Smooth muscle cell (in vitro differentiated cells): ENCODE data around the gene ADSS2. TPM values are rescaled to one million over a fixed set of nuclear protein-coding genes. Genes with fewer than 3 reads are reported as not detected.

Experiments
- DNase-seq: peaks from one replicate; lab custom pipeline; 2025; ENCODE audit not compliant: unreplicated experiment; lab: John Stamatoyannopoulos, UW
- H2AFZ ChIP-seq: fragments of 200-600 bp; sonication (generic); 2 replicates; pipeline ENCODE4 v1.6.0; 2016; ENCODE audit warnings: antibody characterized with exemption, low read depth, mild to moderate bottlenecking
- H3F3A ChIP-seq: fragments of 200-600 bp; sonication (generic); 2 replicates; pipeline ENCODE4 v1.6.0; 2017; ENCODE audit warnings: antibody characterized with exemption, low read depth
- H3K27ac ChIP-seq: fragments of 200-600 bp; sonication (generic); 2 replicates; pipeline ENCODE4 v1.5.1; 2016; ENCODE audit warnings: low read depth, mild to moderate bottlenecking
- H3K27me3 ChIP-seq: fragments of 200-600 bp; sonication (generic); 2 replicates; pipeline ENCODE4 v1.6.1; 2016; ENCODE audit warnings: low read depth, mild to moderate bottlenecking
- H3K36me3 ChIP-seq: fragments of 200-600 bp; sonication (generic); 2 replicates; pipeline ENCODE4 v1.5.1; 2016; ENCODE audit warnings: low read depth
- H3K4me1 ChIP-seq: fragments of 200-600 bp; sonication (generic); 2 replicates; pipeline ENCODE4 v1.5.1; 2016; ENCODE audit warnings: low read depth
- H3K4me2 ChIP-seq: fragments of 200-600 bp; sonication (generic); 2 replicates; pipeline ENCODE4 v1.6.0; 2016; ENCODE audit warnings: mild to moderate bottlenecking
- H3K4me3 ChIP-seq: fragments of 200-600 bp; sonication (generic); 2 replicates; pipeline ENCODE4 v1.5.1; 2016; ENCODE audit warnings: mild to moderate bottlenecking
- H3K79me2 ChIP-seq: fragments of 200-600 bp; sonication (generic); 2 replicates; pipeline ENCODE4 v1.6.0; 2016; ENCODE audit warnings: low read depth, mild to moderate bottlenecking
- H3K9ac ChIP-seq: fragments of 200-600 bp; sonication (generic); 2 replicates; pipeline ENCODE4 v1.6.0; 2016; ENCODE audit warnings: low read depth
- H3K9me3 ChIP-seq: fragments of 200-600 bp; sonication (generic); replicated peaks from 2 replicates; pipeline ENCODE4 v1.5.1; 2016; ENCODE audit warnings: low read depth
- H4K20me1 ChIP-seq: fragments of 200-600 bp; sonication (generic); 2 replicates; pipeline ENCODE4 v1.6.0; 2016; ENCODE audit warnings: low read depth
- WGBS: methylation state at CpG from one replicate; pipeline ENCODE4 v1.1.7; 2016; ENCODE audit warnings: low lambda C conversion rate; 5-methylcytosine and 5-hydroxymethylcytosine counted together
- polyA plus RNA-seq: library from polyadenylated mRNA; unstranded; fragments of >200 nt; fragmentation: Nextera tagmentation; extraction: Ambion mirVana; gene quantifications from 2 replicates; pipeline ENCODE4 v1.2.1, GENCODE V29; 2016
- total RNA-seq: library from RNA; depleted of rRNA; stranded (reverse); fragments of >200 nt; gene quantifications from 2 replicates; pipeline ENCODE4 v1.2.3, GENCODE V29; 2014
- TF ChIP-seq, protein P1 (sequence below): fragments of 200-600 bp; sonication (generic); IDR thresholded peaks from 2 replicates; pipeline ENCODE4 v1.5.1; 2017; ENCODE audit warnings: borderline replicate concordance, mild to moderate bottlenecking, antibody characterized with exemption; ENCODE audit not compliant: insufficient read depth, poor library complexity, severe bottlenecking

Gene ADSS2
- total and polyA plus RNA-seq, 2 experiments from 2014 or later, result 13.8 to 35.1 TPM

DNA sequence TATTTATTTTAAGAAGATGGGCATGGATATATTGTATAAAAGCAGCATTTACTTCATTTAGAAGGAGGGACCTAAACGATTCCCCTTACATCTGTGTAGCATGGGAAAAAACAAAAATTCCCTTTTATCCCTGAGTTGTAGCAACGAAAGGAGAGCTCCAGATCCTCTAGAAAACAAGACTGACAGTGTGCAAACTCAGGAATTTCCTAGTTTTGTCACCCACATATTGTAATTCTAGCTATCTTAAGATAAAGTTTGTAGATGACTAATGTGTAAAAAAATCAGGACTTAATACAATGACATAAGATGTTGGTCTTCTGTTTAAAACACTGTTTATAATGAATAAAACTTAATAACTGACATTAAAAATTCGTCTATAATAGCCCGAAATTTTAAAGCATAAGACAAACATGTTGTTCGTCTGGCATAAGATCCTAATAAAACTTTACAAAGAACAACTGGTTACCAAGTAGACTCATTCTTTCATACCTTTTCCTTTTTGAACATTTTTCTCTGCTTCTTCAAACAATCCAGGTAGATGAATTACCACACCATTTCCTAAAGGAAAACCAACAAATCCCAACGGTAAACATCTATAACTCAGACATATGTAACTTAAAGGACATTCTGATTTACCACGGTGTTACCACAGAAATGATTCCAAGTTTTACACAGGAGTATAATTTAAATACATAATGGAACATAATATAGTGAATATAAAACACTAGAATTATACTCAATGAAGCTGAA is 15.2 kb downstream of the ADSS2 start:
- Histone ChIP-seq H3K27ac (peak overlapping the region; percentile 90), H3K9ac (peak overlapping the region; percentile 63), H3K9me3 (no peaks in the 10 kb centered on the region), H3K4me2 (peak overlapping the region; percentile 50), H3K27me3 (no peaks in the 10 kb centered on the region), H3K79me2 (peaks cover 25% of the 10 kb centered on the region), H3K4me1 (peaks cover 10% of the 10 kb centered on the region), H3F3A (peaks cover 3% of the 10 kb centered on the region), H2AFZ (no peak overlapping the region), H3K4me3 (no peak overlapping the region), H4K20me1 (peaks cover 20% of the 10 kb centered on the region), H3K36me3 (peaks cover 5% of the 10 kb centered on the region)
- DNase-seq, result no peak
- TF ChIP-seq, protein P1, sequence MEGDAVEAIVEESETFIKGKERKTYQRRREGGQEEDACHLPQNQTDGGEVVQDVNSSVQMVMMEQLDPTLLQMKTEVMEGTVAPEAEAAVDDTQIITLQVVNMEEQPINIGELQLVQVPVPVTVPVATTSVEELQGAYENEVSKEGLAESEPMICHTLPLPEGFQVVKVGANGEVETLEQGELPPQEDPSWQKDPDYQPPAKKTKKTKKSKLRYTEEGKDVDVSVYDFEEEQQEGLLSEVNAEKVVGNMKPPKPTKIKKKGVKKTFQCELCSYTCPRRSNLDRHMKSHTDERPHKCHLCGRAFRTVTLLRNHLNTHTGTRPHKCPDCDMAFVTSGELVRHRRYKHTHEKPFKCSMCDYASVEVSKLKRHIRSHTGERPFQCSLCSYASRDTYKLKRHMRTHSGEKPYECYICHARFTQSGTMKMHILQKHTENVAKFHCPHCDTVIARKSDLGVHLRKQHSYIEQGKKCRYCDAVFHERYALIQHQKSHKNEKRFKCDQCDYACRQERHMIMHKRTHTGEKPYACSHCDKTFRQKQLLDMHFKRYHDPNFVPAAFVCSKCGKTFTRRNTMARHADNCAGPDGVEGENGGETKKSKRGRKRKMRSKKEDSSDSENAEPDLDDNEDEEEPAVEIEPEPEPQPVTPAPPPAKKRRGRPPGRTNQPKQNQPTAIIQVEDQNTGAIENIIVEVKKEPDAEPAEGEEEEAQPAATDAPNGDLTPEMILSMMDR, result no peak
- WGBS, result 83% methylated on average over 7 of the region's 7 CpGs

DNA sequence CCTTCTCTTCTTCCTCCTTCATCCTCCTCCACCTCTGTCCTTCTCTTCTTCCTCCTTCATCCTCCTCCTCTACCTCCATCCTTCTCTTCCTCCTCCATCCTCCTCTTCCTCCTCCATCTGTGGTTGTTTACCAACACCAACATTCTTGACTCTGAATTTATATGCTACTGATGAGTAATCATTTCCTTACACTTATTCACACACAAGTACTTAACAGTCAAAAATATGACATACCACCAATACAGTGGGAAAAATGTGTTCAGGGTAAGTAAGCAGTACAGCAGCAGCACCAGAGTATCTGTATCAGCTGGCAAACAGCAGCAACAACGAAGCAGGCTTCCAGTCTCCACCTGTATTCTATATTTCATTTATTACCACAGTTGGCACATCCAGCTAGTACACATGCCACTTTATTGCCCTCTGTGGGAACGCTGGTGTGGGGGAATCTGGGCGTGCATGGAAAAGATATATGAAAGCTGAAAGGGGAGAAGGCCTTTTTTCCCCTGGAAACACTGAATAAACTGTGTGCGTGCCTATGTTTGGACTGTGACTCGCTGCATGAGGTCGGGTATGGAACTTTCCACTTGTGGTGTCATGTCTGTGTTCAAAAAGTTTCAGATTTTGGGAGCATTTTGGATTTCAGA is 16.0 kb downstream of the ADSS2 start:
- peak overlapping the region; percentile 90 for H3K27ac ChIP-seq
- no peaks in the 10 kb centered on the region for H3K9me3 ChIP-seq
- no peak for DNase-seq
- H3K79me2 ChIP-seq, result peaks cover 17% of the 10 kb centered on the region
- H3K9ac ChIP-seq, result peak overlapping the region; percentile 63
- H3K4me1 ChIP-seq, result peaks cover 10% of the 10 kb centered on the region
- H3F3A ChIP-seq, result peaks cover 3% of the 10 kb centered on the region
- TF ChIP-seq, protein P1, result no peak
- no peaks in the 10 kb centered on the region for H3K27me3 ChIP-seq
- peak overlapping the region; percentile 50 for H3K4me2 ChIP-seq
- WGBS, result 48% methylated on average over 6 of the region's 6 CpGs
- no peak overlapping the region for H3K4me3 ChIP-seq
- H3K36me3 ChIP-seq, result peaks cover 5% of the 10 kb centered on the region
- H4K20me1 ChIP-seq, result peaks cover 19% of the 10 kb centered on the region
- H2AFZ ChIP-seq, result no peak overlapping the region

DNA sequence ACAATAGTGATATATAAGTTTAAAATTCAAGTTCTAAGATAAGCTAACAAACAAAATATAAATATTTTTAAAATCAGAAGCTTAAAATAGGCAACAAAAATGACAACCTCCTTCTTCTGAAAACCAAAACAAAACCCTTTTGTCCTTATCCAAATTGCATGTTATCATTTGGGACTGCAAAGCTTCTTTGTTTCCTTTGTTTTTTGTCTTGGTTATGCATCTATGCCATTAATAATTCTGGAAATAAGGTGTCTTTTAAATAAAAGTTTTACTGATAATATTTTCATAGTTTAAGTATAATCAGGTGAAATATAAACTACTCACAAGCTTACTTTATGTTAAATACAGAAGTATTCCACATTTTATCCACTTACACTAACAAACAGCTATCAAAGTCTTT is 20.5 kb downstream of the ADSS2 start:
- H2AFZ ChIP-seq, result no peak overlapping the region
- no peak overlapping the region for H3K4me3 ChIP-seq
- no peak overlapping the region for H3K27ac ChIP-seq
- H3K4me1 ChIP-seq, result peaks cover 2% of the 10 kb centered on the region
- H3K9ac ChIP-seq, result no peak overlapping the region
- H3K79me2 ChIP-seq, result no peaks in the 10 kb centered on the region
- H3K9me3 ChIP-seq, result no peaks in the 10 kb centered on the region
- no peaks in the 10 kb centered on the region for H3F3A ChIP-seq
- peaks cover 5% of the 10 kb centered on the region for H3K36me3 ChIP-seq
- no peaks in the 10 kb centered on the region for H3K27me3 ChIP-seq
- no peaks in the 10 kb centered on the region for H4K20me1 ChIP-seq
- DNase-seq, result no peak
- H3K4me2 ChIP-seq, result no peak overlapping the region
- TF ChIP-seq, protein P1, result no peak
